COLO829 (cell line): ENCODE measurements around the gene PLCB2.

ENCODE experiments used
- DNase-seq: peaks from one replicate; pipeline ENCODE4 v3.0.0; 2012; ENCODE audit warnings: low spot score

Gene PLCB2

DNA sequence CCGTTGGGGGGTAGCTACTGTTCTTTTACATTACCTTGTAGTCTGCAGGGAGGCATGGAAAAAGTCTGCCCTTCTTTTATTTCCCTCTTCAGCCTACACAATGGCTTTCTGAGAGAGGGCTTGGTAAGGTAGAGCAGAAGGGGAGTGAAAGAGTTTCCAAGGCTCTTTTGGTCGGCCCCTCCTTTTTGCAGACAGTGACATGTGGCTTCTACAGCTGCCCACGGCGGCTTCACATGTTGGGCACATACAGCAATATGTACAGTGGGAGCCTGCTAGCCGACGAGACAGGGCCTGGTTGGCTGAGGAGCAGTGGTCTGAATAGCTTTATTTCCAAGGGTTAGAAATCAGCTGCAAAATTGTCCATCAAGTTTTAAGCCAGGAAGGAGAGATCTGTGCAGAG lies 19.7 kb upstream of the PLCB2 start:
- DNase-seq = no peak

- no peak for DNase-seq
These were observed 18.0 kb upstream of the PLCB2 start for GRCh38 chr15:40325700-40326099.

DNA sequence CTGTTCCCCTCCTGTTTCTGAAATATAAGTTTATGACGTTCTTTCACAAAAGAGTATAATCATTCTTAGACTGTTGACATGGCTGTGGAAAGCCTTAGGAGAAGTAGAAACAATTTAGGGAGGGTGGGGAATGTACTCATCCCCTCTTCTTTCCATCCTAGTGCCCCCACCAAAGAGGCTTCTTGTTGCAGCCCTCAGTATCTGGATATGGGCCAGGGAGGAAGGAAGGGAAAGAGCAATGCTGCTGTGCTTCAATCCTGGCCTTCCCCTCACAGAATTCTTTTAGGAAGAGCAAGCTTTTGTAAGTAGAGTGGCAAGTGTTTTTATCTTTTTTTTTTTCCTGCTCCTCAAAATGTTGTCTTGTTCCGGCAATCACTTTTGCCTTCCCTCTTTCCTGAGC lies 17.5 kb upstream of the PLCB2 start:
- DNase-seq = no peak

GRCh38 chr15:40323953-40324937 lies 16.5 kb upstream of the PLCB2 start:
- DNase-seq = no peak

DNA sequence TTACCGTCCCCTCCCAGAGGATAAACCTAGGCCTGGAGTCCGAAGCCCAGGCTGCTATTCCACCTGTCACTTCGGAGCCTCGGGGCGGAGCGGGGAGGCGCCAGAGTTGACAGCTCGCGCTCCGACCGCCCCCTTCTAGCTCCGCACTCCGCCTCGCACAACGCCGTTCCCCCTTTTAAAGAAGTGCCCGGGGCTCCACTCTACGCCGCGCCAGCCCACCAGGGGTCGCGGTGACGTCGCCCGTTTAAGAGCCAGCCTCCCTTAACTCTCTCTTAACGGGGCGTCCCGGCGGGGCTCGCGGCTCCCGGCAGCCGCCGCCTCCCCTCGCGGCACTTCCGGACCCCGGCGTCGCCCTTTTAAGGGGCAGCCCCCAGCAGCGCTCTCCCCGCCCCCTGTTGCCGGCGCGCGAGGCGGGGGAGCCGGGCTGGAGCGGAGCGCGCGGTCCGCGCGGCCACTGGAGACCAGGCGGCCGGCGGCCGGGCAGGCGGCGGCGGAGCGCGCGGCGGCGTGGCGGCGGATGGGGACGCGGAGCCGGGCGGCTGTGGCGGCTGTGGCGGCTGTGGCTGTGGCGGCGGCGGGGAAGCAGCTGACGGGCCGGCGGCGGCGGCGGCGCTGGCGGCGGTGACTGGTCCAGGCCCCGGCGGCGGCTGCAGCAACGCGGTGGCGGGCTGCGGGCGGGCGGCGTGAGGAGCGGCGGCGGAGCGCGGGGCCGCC lies 15.7 kb upstream of the PLCB2 start, which contains the start of gene INAFM2:
TSS of gene INAFM2 (plus strand) at position 454 of the 714 bp plus-strand sequence. CDS start 364 bp downstream, outside the sequence.
- DNase-seq = peak; percentile 62

DNA sequence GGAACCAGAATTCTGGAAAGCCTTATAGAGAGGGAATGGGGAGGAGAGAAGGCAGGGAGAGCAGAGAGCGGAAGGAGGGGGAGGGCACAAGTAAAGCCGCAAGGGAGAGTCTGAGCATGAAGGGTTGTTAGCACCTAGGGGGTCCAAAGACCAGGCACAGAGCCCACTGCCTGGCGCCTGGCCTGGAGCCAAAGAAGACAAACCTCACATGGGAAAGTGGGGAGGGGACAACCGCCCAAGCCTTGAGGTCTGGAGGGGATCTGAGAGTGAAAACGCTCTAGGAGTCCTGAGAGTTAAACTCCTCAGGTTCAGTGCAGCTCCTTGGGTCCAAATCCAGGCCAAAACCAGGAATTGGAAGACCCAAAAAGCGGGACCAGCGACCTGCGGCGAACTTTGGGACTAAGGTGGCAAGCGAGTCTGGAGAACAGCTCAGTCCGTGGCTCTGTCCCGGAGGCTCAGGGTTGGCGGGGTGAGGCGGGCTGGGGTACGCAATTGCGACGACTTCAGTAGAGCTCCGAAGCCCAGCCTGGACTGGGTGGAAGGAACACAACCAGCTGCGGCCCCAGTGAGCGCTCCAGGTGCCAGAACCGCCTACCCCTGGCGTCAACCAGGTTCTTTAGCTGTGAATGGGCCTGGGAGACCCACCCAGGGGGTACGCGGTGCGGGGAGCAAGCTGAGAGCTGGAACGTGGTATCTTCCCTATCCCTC lies 14.9 kb upstream of the PLCB2 start:
- DNase-seq = no peak

DNA sequence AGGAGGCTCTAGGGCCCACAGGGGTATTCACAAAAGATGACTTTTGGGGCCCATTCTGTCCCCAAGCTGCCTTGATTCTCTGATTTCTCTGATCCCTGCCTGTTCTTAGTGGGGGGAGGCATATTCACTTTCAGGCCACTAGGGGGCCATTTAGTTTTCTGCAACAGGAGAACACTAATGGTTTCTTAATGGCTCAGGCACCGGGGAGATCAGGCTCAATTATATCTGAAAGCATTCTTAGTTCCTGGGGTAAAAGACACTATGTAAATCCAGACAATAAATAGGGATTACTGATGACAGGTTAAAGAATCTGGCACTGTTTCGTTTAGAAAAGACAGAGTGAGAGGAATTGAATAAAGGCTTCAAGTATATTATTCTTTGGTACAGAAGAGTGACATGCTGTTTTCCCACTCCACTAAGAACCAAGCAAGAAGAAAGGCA lies 13.2 kb upstream of the PLCB2 start:
- peak; percentile 57 for DNase-seq

DNA sequence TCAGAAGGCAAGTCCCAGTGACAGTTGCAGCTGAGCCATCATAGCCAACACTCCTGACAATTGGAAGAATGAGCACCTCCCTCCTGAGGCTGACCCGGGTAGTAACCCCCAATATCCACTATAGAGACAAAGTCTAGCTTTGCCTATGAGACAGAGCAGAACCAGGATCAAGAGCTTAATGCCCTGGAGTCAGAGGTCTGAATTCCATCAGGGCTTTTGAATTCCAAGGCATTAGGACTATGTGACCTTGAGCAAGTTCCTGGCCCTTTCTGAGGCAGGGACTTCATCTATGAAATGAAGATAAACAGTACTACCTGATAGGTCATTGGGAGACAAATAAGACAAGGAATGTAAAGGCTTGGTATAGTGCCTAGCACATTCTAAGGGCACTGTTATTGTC lies 12.7 kb upstream of the PLCB2 start:
- DNase-seq = no peak

GRCh38 chr15:40317580-40317979 lies 9.8 kb upstream of the PLCB2 start:
- no peak for DNase-seq

DNA sequence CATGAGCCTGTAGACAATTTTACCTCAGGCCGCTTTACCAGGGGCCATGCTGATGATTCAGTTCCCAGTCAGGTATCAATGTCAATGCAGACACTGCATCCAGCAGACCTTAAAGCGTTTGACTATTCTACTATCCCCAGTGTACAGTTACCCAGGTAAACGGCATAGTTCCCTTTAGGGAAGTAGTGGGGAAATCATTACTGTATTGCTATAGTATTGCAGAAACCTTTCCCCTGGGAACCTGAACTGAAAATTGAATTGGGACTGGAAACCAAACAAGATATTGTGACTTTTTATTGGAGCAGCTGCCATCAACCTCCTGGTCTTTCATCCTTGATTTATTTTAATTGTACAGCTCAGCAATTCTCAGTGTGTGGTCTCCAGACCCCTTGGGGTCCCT lies 9.2 kb upstream of the PLCB2 start:
- no peak for DNase-seq

GRCh38 chr15:40314723-40315276 lies 7.1 kb upstream of the PLCB2 start:
- DNase-seq = no peak

DNA sequence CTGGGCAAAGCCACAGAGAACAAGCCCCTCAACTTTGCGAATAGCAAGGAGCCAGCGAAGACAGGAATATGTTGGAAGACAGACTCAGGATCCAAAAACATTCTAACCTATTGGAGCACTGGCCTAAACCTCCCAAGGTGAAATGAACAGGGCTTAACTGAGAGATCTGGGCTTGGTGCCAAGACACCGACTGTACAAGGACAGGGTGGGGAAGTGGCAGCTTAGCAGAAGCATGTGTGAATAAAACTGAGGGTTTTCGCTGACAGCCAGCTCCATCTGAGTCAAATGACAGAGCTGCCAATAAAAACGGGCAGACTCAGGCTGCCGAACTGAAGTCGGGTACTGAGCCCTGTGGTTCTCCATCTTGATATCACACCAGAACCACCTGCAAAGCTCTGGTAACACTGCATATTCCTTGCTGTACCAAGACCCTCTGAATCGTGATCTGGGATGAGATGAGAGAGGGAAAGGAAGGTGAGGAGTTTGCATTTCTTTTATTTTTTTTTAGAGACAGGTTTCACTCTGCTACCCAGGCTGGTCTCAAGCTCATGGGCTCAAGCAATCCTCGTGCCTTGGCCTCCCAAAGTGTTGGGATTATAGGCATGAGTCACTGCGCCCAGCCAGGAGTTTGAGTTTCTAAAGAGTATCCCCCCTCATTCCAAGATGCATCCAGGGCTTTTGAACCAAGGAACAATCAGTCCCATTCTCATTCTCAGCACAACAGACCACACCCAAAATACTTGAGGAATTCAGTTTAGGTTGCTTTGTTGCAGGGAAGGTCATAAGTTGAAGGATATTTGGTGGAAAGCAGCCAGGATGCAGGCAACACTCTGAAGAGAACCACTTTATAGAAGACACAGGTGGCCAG lies 6.0 kb upstream of the PLCB2 start:
- DNase-seq = no peak

DNA sequence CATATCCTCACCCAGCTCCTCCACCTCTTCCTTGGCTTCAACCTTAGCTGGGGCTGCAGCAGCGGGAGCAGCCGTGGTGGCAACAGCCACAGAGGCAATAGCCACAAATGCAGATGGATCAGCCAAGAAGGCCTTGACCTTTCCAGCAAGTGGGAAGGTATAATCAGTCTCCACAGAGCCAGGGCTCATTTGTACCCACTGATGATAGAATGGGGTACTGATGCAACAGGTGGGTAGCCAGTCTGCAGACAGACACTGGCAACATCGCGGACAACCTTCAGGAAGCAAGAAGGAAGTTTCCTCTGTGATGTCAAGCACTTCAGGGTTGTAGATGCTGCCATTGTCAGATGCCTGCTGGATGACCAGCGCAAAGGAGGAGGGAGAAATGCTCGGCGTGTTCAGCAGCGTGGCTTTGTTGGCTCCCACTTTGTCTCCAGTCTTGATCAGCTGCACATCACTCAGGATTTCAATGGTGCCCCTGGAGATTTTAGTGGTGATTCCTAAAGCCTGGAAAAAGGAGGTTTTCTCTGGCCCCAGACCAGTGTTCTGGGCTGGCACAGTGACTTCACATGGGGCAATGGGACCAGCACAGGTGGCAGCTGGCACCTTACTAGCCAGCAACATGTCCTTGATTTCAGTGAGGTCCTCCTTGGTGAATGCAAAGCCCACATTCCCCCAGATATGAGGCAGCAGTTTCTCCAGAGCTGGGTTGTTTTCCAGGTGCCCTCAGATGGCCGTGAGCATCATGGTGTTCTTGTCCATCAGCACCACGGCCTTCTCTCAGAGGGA lies 4.8 kb upstream of the PLCB2 start:
- DNase-seq = no peak

DNA sequence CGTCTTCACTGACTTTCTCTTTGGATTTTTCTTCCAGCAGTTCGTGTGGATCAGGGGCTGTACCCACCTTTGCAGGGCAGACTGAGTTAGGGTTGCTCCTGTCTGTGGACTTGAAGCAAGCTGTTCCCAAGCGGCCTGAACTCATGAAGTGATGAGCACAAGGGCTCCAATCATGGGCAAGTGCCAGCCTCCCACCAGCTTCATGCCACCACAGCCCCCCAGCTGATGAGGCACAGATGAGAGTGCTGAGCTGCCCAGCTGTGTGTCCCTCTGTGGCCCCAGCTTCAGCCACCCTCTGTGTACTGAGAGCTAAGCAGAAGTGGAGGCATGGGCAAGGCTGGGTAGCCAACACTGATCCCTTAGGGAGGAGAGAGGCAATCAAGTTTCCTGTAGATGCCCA lies 3.3 kb upstream of the PLCB2 start:
- no peak for DNase-seq

- no peak for DNase-seq
These were observed 2.5 kb upstream of the PLCB2 start for GRCh38 chr15:40310001-40310959.

- DNase-seq = no peak
These were observed 1.7 kb upstream of the PLCB2 start for GRCh38 chr15:40309344-40309862.

GRCh38 chr15:40306908-40307307 lies 827 bp downstream of the PLCB2 start:
- no peak for DNase-seq

- no peak for DNase-seq
These were observed 1.4 kb downstream of the PLCB2 start for GRCh38 chr15:40306371-40306770.

- no peak for DNase-seq
These were observed 2.5 kb downstream of the PLCB2 start for GRCh38 chr15:40305281-40305680.
